Measurements from ENCODE around the gene GPR34.
A peak's percentile ranks its signal among the peaks of the same experiment; 100 is the strongest.

GPR34 gene

DNA sequence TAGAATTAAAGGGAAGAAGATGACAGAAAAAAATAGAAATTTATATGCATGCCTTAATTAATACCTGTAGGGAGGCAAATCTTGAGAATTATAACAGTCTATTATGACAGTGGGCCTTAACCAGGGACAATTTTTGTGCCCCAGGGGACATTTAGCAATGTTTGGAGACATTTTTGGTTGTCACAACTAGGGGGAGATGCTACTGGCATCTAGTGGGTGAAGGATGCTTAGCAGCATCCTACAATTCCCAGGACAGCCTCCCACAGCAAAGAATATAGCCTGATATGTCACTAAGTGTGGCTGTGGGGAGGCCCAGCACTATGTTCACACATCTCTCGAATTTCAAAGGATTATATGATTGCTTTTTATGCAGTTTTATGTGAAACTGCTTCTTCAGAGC, 45.8 kb downstream of the GPR34 start:
- no peak for DNase-seq
- no peaks in the 10 kb centered on the region for H3K9me3 Mint-ChIP-seq
- peaks cover 3% of the 10 kb centered on the region for H3K36me3 Mint-ChIP-seq (ENCODE audit: low read depth)
- no peaks in the 10 kb centered on the region for H3K27me3 Mint-ChIP-seq
- peaks cover 41% of the 10 kb centered on the region for H3K4me1 Mint-ChIP-seq
- peak overlapping the region; percentile 82 for H3K27ac Mint-ChIP-seq
- no peak overlapping the region for H3K4me3 Mint-ChIP-seq
- peak; percentile 57 for ATAC-seq

DNA sequence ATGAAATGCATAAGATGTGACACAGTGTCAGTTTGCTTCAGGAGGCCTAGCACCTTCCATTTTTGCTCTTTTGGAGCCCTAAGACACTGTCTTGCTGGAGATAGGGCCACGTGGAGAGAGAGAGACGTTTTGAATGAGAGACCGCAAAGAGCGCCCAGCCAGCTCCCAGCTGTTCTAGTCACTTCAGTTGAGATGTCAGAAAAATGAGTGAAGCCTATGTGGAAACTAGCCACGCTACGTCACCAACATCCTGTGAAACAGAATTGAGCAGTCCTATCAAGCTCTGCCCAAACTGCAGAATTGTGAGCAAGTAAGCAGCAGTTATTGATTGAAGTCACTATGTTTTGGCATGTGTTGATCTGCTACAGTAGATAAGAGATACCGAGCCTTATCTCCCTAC, 48.3 kb downstream of the GPR34 start:
- H3K4me3 Mint-ChIP-seq = no peak overlapping the region
- H3K27ac Mint-ChIP-seq = peak overlapping the region; percentile 59
- H3K36me3 Mint-ChIP-seq (ENCODE audit: low read depth) = peaks cover 3% of the 10 kb centered on the region
- peak; percentile 29 for DNase-seq
- ATAC-seq = peak; percentile 52
- H3K9me3 Mint-ChIP-seq = no peaks in the 10 kb centered on the region
- H3K27me3 Mint-ChIP-seq = no peaks in the 10 kb centered on the region
- peaks cover 41% of the 10 kb centered on the region for H3K4me1 Mint-ChIP-seq

- Mint-ChIP-seq H3K9me3 (no peaks in the 10 kb centered on the region), H3K36me3 (ENCODE audit: low read depth) (peaks cover 9% of the 10 kb centered on the region)
- ATAC-seq = no peak
Observed at GRCh38 chrX:41739871-41740270, 51.1 kb downstream of the GPR34 start.

More at GRCh38 chrX:41739871-41740270, 51.1 kb downstream of the GPR34 start:
- no peak overlapping the region for H3K4me3 Mint-ChIP-seq
- DNase-seq = no peak
- H3K27ac Mint-ChIP-seq = no peak overlapping the region
- no peaks in the 10 kb centered on the region for H3K27me3 Mint-ChIP-seq
- peaks cover 31% of the 10 kb centered on the region for H3K4me1 Mint-ChIP-seq

Measured in activated naive CD8-positive, alpha-beta T cell treated with anti-CD3 and anti-CD28 coated beads, Interleukin-2, amount 50 U/mL, for 24 hours (primary cell).